WTC11 (cell line): ENCODE results near the gene MEDAG. TPM values are rescaled to one million over a fixed set of nuclear protein-coding genes. Genes with fewer than 3 reads are reported as not detected.
"Not testable (repeated sequence)": the region's sequence is repeated elsewhere in the genome, so short reads cannot be mapped to it uniquely, and the experiment has no call there.

Experiments used
- ATAC-seq: fragments of 200-7000 bp; cut with Tn5 transposase; 2 replicates; pipeline ENCODE4 v1.10.0; 2021; ENCODE audit warnings: mild to moderate bottlenecking, moderate library complexity
- CTCF ChIA-PET: fragments of 300-600 bp; sonication (Branson Sonifier 250); formaldehyde crosslinking; loops from one replicate; lab custom pipeline; 2021; ENCODE audit warnings: antibody characterized with exemption; lab: Charles Lee
- POLR2A ChIA-PET: fragments of 350-600 bp; sonication (Branson Sonifier 250); formaldehyde crosslinking; loops from one replicate; lab custom pipeline; 2021; ENCODE audit warnings: antibody characterized with exemption; lab: Charles Lee
- DNase-seq: peaks from one replicate; pipeline ENCODE4 v3.0.0; 2021; ENCODE audit warnings: low spot score
- H3K27ac Mint-ChIP-seq: 2 replicates; pipeline ENCODE4 v1.8.0; 2021; ENCODE audit warnings: mixed read lengths
- H3K27me3 Mint-ChIP-seq: 2 replicates; pipeline ENCODE4 v1.8.0; 2021; ENCODE audit warnings: low read depth, mild to moderate bottlenecking, moderate library complexity, mixed read lengths
- H3K36me3 Mint-ChIP-seq: 2 replicates; pipeline ENCODE4 v1.8.0; 2021; ENCODE audit warnings: mixed read lengths
- H3K4me1 Mint-ChIP-seq: 2 replicates; pipeline ENCODE4 v1.8.0; 2022; ENCODE audit warnings: mixed read lengths
- H3K4me3 Mint-ChIP-seq: 2 replicates; pipeline ENCODE4 v1.8.0; 2021; ENCODE audit warnings: mild to moderate bottlenecking, moderate library complexity, mixed read lengths
- H3K9me3 Mint-ChIP-seq: 2 replicates; pipeline ENCODE4 v1.8.0; 2021; ENCODE audit warnings: mixed read lengths
- ATF1 ChIP-seq: sonication (generic); formaldehyde crosslinking; IDR thresholded peaks from 2 replicates; pipeline ENCODE4 v1.8.1; 2023; ENCODE audit warnings: mild to moderate bottlenecking, moderate library complexity, missing genetic modification reagents
- ATF3 ChIP-seq: sonication (generic); formaldehyde crosslinking; conservative IDR thresholded peaks from 2 replicates; pipeline ENCODE4 v1.8.1; 2022; ENCODE audit warnings: mild to moderate bottlenecking, missing genetic modification reagents
- ELF4 ChIP-seq: sonication (generic); formaldehyde crosslinking; IDR thresholded peaks from 2 replicates; pipeline ENCODE4 v1.8.1; 2022; ENCODE audit warnings: low read depth, mild to moderate bottlenecking, moderate library complexity, missing genetic modification reagents
- GABPB1 ChIP-seq: sonication (generic); formaldehyde crosslinking; IDR thresholded peaks from 2 replicates; pipeline ENCODE4 v1.8.1; 2023; ENCODE audit warnings: mild to moderate bottlenecking, missing genetic modification reagents
- GRHL2 ChIP-seq: fragments of 250-450 bp; sonication (Bioruptor Pico); IDR thresholded peaks from 2 replicates; pipeline ENCODE4 v1.8.0; 2022; ENCODE audit warnings: mild to moderate bottlenecking, moderate library complexity; ENCODE audit not compliant: insufficient replicate concordance, severe bottlenecking
- HMGXB4 ChIP-seq: sonication (generic); formaldehyde crosslinking; IDR thresholded peaks from 2 replicates; pipeline ENCODE4 v1.8.1; 2023; ENCODE audit warnings: mild to moderate bottlenecking, moderate library complexity, missing genetic modification reagents
- KAT7 ChIP-seq: sonication (generic); formaldehyde crosslinking; IDR thresholded peaks from 2 replicates; pipeline ENCODE4 v1.8.1; 2023; ENCODE audit warnings: missing genetic modification reagents, mild to moderate bottlenecking, borderline replicate concordance
- MXD4 ChIP-seq: fragments of 250-450 bp; sonication (Bioruptor Pico); IDR thresholded peaks from 2 replicates; pipeline ENCODE4 v1.8.0; 2021; ENCODE audit warnings: mild to moderate bottlenecking, moderate library complexity, borderline replicate concordance
- OVOL2 ChIP-seq: fragments of 250-450 bp; sonication (Bioruptor Pico); IDR thresholded peaks from 2 replicates; pipeline ENCODE4 v1.9.0; 2021; ENCODE audit warnings: mild to moderate bottlenecking, borderline replicate concordance
- SMAD3 ChIP-seq: sonication (generic); formaldehyde crosslinking; IDR thresholded peaks from 2 replicates; pipeline ENCODE4 v1.8.0; 2022; ENCODE audit warnings: missing genetic modification reagents, mild to moderate bottlenecking, borderline replicate concordance
- SP1 ChIP-seq: sonication (generic); formaldehyde crosslinking; conservative IDR thresholded peaks from 2 replicates; pipeline ENCODE4 v1.8.1; 2022; ENCODE audit warnings: missing genetic modification reagents
- ZNF219 ChIP-seq: sonication (generic); formaldehyde crosslinking; IDR thresholded peaks from 2 replicates; pipeline ENCODE4 v1.8.0; 2023; ENCODE audit warnings: missing genetic modification reagents, mild to moderate bottlenecking, borderline replicate concordance
- ZNF232 ChIP-seq: sonication (generic); formaldehyde crosslinking; IDR thresholded peaks from 2 replicates; pipeline ENCODE4 v1.8.0; 2022; ENCODE audit warnings: mild to moderate bottlenecking, missing genetic modification reagents
- ZNF263 ChIP-seq: sonication (generic); formaldehyde crosslinking; IDR thresholded peaks from 2 replicates; pipeline ENCODE4 v1.8.1; 2022; ENCODE audit warnings: low read depth, mild to moderate bottlenecking, moderate library complexity, missing genetic modification reagents
- ZNF416 ChIP-seq: fragments of 250-450 bp; sonication (Bioruptor Pico); IDR thresholded peaks from 2 replicates; pipeline ENCODE4 v1.9.0; 2021; ENCODE audit warnings: mild to moderate bottlenecking, inconsistent platforms
- total RNA-seq: library from RNA; stranded (reverse); gene quantifications from 3 replicates; pipeline ENCODE4 v1.2.3, GENCODE V29; 2021
- TF ChIP-seq, protein P1 (sequence below): sonication (generic); formaldehyde crosslinking; IDR thresholded peaks from 2 replicates; pipeline ENCODE4 v1.8.1; 2022; ENCODE audit warnings: missing genetic modification reagents, borderline replicate concordance
- TF ChIP-seq, protein P2 (sequence below): sonication (generic); formaldehyde crosslinking; IDR thresholded peaks from 2 replicates; pipeline ENCODE4 v1.8.0; 2022; ENCODE audit warnings: mild to moderate bottlenecking, missing genetic modification reagents
- TF ChIP-seq, protein P3 (sequence below): fragments of 250-450 bp; sonication (Bioruptor Pico); IDR thresholded peaks from 2 replicates; pipeline ENCODE4 v1.9.0; 2021; ENCODE audit warnings: mild to moderate bottlenecking
- TF ChIP-seq, protein P4 (sequence below): sonication (generic); formaldehyde crosslinking; IDR thresholded peaks from 2 replicates; pipeline ENCODE4 v1.8.1; 2022; ENCODE audit warnings: low read depth, missing genetic modification reagents, borderline replicate concordance

Gene MEDAG
- total RNA-seq, 1 experiment from 2014 or later = 2.1 TPM

DNA sequence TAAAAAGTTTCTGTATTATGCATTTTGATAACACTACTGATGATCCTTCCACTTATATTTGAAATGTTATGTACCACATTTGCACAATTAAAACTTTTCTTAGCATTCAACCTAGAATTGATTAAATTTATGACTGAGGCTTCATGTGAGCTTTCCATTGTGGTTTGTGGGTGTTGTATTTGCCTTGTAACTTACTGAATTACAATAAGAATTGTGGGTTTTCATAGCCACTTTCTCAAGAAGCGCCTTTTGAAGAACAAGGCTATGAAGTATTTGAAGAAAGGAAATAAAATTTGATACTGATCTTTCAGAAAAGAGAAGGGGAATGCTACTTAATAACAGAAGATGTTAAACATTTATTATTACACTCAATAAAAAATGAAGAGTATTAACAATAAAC lies 19.4 kb downstream of the MEDAG start:
- CTCF ChIA-PET = no interaction called here

DNA sequence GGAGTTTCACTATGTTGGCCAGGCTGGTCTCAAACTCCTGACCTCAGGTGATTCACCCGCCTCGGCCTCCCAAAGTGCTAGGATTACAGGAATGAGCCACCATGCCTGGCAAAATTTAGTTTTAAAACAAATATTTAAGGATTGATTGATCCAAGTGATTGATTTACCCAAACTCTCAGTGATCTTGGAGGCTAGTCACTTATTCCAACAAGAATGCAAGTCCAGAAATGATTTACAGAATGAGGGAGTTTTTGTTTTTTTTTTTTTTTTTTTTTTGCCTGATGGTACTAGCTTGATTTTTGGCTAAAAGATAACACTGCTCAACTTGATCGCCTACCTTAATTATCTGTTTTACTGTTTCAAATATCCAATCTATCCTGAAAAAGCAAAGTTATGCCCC lies 20.7 kb downstream of the MEDAG start:
- POLR2A ChIA-PET = no interaction called here
- Mint-ChIP-seq H3K4me3 (no peak overlapping the region), H3K9me3 (no peaks in the 10 kb centered on the region), H3K27ac (no peak overlapping the region), H3K36me3 (no peaks in the 10 kb centered on the region), H3K4me1 (peaks cover 16% of the 10 kb centered on the region), H3K27me3 (peaks cover 4% of the 10 kb centered on the region)
- CTCF ChIA-PET = no interaction called here
- no peak for ATAC-seq
- TF ChIP-seq MXD4 (CRISPR knock-in tag) = no peak
- no peak for TF ChIP-seq GABPB1 (CRISPR knock-in tag)
- no peak for TF ChIP-seq GRHL2 (CRISPR knock-in tag)
- TF ChIP-seq ATF1 (CRISPR knock-in tag) = no peak
- TF ChIP-seq ZNF416 (CRISPR knock-in tag) = no peak
- no peak for TF ChIP-seq ZNF263 (CRISPR knock-in tag)
- TF ChIP-seq, protein P1, sequence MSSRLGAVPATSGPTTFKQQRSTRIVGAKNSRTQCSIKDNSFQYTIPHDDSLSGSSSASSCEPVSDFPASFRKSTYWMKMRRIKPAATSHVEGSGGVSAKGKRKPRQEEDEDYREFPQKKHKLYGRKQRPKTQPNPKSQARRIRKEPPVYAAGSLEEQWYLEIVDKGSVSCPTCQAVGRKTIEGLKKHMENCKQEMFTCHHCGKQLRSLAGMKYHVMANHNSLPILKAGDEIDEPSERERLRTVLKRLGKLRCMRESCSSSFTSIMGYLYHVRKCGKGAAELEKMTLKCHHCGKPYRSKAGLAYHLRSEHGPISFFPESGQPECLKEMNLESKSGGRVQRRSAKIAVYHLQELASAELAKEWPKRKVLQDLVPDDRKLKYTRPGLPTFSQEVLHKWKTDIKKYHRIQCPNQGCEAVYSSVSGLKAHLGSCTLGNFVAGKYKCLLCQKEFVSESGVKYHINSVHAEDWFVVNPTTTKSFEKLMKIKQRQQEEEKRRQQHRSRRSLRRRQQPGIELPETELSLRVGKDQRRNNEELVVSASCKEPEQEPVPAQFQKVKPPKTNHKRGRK (CRISPR knock-in tag) = no peak
- TF ChIP-seq KAT7 (CRISPR knock-in tag) = no peak
- TF ChIP-seq ATF3 (CRISPR knock-in tag) = no peak
- TF ChIP-seq, protein P2, sequence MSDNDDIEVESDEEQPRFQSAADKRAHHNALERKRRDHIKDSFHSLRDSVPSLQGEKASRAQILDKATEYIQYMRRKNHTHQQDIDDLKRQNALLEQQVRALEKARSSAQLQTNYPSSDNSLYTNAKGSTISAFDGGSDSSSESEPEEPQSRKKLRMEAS = no peak
- DNase-seq = no peak

More for the DNA sequence above, 19.4 kb downstream of the MEDAG start:
- TF ChIP-seq, protein P3, sequence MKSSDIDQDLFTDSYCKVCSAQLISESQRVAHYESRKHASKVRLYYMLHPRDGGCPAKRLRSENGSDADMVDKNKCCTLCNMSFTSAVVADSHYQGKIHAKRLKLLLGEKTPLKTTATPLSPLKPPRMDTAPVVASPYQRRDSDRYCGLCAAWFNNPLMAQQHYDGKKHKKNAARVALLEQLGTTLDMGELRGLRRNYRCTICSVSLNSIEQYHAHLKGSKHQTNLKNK (CRISPR knock-in tag) = no peak
- TF ChIP-seq HMGXB4 (CRISPR knock-in tag) (no peak), SMAD3 (no peak), ZNF219 (CRISPR knock-in tag) (no peak), ELF4 (CRISPR knock-in tag) (no peak), ZNF232 (no peak), OVOL2 (CRISPR knock-in tag) (no peak), ATF3 (CRISPR knock-in tag) (no peak), SP1 (CRISPR knock-in tag) (no peak)
- TF ChIP-seq, protein P4, sequence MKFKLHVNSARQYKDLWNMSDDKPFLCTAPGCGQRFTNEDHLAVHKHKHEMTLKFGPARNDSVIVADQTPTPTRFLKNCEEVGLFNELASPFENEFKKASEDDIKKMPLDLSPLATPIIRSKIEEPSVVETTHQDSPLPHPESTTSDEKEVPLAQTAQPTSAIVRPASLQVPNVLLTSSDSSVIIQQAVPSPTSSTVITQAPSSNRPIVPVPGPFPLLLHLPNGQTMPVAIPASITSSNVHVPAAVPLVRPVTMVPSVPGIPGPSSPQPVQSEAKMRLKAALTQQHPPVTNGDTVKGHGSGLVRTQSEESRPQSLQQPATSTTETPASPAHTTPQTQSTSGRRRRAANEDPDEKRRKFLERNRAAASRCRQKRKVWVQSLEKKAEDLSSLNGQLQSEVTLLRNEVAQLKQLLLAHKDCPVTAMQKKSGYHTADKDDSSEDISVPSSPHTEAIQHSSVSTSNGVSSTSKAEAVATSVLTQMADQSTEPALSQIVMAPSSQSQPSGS (CRISPR knock-in tag) = no peak
- POLR2A ChIA-PET = no interaction called here
- Mint-ChIP-seq H3K36me3 (no peaks in the 10 kb centered on the region), H3K4me3 (no peak overlapping the region), H3K27me3 (no peaks in the 10 kb centered on the region), H3K9me3 (no peaks in the 10 kb centered on the region), H3K27ac (no peak overlapping the region), H3K4me1 (peaks cover 24% of the 10 kb centered on the region)
- ATAC-seq = no peak
- no peak for DNase-seq

DNA sequence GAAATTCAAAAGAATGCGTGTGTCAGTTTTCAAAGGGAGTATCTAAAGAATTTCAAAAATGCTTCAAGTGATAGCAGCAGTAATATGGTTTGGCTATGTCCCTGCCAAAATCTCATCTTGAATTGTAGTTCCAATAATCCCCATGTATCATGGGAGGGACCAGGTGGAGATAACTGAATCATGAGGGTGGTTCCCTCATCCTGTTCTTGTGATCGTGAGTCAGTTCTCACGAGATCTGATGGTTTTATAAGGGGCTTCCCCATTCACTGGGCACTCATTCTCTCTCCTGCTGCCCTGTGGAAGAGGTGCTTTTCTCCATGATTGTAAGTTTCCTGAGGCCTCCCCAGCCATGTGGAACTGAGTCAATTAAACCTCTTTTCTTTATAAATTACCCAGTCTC lies 21.1 kb downstream of the MEDAG start:
- H3K36me3 Mint-ChIP-seq, POLR2A ChIA-PET, H3K9me3 Mint-ChIP-seq, H3K27me3 Mint-ChIP-seq, ATAC-seq, H3K27ac Mint-ChIP-seq, DNase-seq, CTCF ChIA-PET, H3K4me3 Mint-ChIP-seq: not testable (repeated sequence)
- peaks cover 18% of the 10 kb centered on the region for H3K4me1 Mint-ChIP-seq
